Effector CD8-positive, alpha-beta T cell (primary cell): ENCODE measurements around the gene HOXB13.

Experiments used
- DNase-seq: peaks from one replicate; lab custom pipeline; 2025; lab: John Stamatoyannopoulos, UW

The HOXB13 gene

GRCh38 chr17:48704361-48705248 lies 23.9 kb downstream of the HOXB13 start:
- DNase-seq: no peak

GRCh38 chr17:48701864-48702532 lies 26.6 kb downstream of the HOXB13 start:
- DNase-seq: no peak

GRCh38 chr17:48693178-48693577 lies 35.4 kb downstream of the HOXB13 start:
- DNase-seq: no peak

- DNase-seq: no peak
Observed at GRCh38 chr17:48692049-48692448, 36.5 kb downstream of the HOXB13 start.

- DNase-seq: no peak
Observed at GRCh38 chr17:48690655-48691054, 37.9 kb downstream of the HOXB13 start.

- DNase-seq: no peak
Observed at GRCh38 chr17:48681609-48682008, 46.9 kb downstream of the HOXB13 start.

GRCh38 chr17:48679385-48680096 lies 49.0 kb downstream of the HOXB13 start:
- no peak for DNase-seq

GRCh38 chr17:48678141-48678971 lies 50.2 kb downstream of the HOXB13 start:
- peak; percentile 59 for DNase-seq

GRCh38 chr17:48676963-48677558 lies 51.5 kb downstream of the HOXB13 start:
- no peak for DNase-seq
